Head of caudate nucleus (tissue), 42 donors: Measurements from ENCODE around the gene SNAPC2.
A peak's percentile ranks its signal among the peaks of the same experiment; 100 is the strongest.
"Not testable (repeated sequence)": the region's sequence is repeated elsewhere in the genome, so short reads cannot be mapped to it uniquely, and the experiment has no call there.

ENCODE experiments used
- DNase-seq, 42 donors: peaks; one replicate each; pipeline versions ENCODE4 v3.0.0 to v3.0.0-alpha.2; 2020 to 2021; ENCODE audit warnings: mixed read lengths in 7 of 42
- intact Hi-C: fragments of 100-400 bp; cut with DNase I; formaldehyde crosslinking; loops from one replicate; pipeline ENCODE4 v1.15.0; 2022

SNAPC2 gene

DNA sequence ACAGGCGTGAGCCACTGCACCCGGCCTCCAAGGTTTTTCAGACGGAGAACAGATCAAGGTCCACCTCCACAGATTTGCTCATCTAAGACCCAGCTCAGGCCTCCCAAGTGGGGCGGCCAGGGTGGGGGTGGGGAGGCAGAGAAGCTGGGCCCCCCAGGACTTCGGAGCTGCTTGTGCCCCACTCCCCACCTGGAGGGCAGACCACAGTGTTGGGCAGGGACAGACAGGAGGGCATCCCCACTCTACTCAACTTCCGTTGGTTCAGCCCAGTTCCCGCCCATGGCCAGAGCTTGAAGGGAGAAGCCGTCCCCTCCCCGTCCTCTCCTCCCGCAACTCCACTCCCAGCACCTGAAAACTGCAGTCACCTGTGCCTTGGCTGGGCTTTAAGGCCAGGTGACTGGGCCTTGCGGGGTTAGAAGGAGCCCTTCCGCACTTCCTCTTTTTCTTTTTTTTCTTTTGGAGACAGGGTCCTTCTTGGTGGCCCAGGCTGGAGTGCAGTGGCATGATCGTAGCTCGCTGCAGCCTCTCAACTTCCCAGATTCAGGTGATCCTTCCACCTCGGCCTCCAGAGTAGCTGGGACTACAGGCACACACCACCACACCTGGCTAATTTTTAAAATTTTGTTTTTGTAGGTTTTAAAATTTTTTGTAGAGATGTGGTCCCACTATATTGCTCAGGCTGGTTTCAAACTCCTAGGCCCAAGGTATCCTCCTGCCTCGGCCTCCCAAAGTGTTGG is 32.6 kb upstream of the SNAPC2 start:
- intact Hi-C loops, result no loop called here
- DNase-seq, result no peak

- intact Hi-C loops, result no loop called here
These were observed 31.9 kb upstream of the SNAPC2 start, which contains the start of gene LRRC8E for GRCh38 chr19:7888145-7888825. Gene LRRC8E (plus strand): TSS chr19:7888510. CDS start chr19:7895604, 7,094 bp downstream.

DNA sequence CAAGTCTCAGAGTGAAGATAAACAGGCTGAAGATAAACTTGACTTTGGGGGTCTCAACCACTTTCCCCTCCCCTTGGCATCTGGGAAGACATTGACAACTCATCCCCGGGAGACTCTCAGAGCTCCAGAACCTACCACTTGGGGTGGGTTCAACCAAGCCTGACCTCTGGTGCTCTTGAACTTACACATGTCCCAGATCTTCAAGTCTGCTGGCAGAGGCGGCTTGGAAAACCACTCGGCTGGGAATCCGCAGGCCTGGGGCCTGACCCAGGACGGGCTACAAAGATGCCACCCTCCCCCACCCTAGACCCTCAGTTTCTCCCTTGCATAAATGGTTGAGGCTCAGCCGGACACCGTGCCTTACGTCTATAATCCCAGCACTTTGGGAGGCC is 31.3 kb upstream of the SNAPC2 start:
- intact Hi-C loops, result no loop called here
- DNase-seq, result no peak

More at GRCh38 chr19:7888145-7888825, 31.9 kb upstream of the SNAPC2 start, which contains the start of gene LRRC8E:
- no peak for DNase-seq

DNA sequence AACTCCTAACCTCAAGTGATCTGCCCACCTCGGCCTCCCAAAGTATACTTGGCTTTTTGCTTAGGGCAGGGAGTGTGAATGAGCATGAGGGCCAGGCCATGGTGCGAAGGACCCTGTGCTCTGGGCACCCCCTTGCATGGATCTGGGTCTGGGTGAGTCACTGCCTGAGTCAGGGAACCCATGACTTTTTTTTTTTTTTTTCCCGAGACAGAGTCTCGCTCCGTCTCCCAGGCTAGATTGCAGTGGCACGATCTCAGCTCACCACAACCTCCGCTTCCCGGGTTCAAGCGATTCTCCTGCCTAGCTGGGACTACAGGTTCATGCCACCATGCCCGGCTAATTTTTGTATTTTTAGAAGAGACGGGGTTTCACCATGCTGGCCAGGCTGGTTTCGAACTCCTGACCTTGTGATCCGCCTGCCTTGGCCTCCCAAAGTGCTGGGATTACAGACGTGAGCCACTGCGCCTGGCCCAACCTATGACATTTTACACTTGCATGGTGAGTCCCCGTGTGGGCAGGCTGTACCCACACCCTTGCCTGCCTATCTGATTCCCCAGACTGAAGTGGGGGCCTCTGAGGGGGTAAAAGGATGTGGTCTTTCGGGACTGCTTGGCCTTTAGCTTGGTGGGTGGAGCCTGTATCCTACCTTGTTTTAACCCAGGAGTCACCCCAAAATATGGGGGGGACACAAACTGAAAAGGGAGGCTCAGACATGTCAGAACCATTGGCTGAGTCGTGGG is 26.6 kb upstream of the SNAPC2 start:
- intact Hi-C loops, DNase-seq: not testable (repeated sequence)

GRCh38 chr19:7894612-7895309 is 25.4 kb upstream of the SNAPC2 start:
- intact Hi-C loops, result no loop called here

GRCh38 chr19:7895565-7895964 is 24.6 kb upstream of the SNAPC2 start:
- DNase-seq, result no peak
- intact Hi-C loops, result no loop called here

More at GRCh38 chr19:7894612-7895309, 25.4 kb upstream of the SNAPC2 start:
- DNase-seq, result no peak

- intact Hi-C loops, result no loop called here
- no peak for DNase-seq
These were observed 22.8 kb upstream of the SNAPC2 start for GRCh38 chr19:7897292-7897691.

GRCh38 chr19:7898967-7899366 is 21.2 kb upstream of the SNAPC2 start:
- intact Hi-C loops, result no loop called here
- DNase-seq, result no peak

- no peak for DNase-seq
- intact Hi-C loops, result loop anchor here (5.0 kb wide), 1 partner anchor 38 kb away; no protein-coding TSS in a partner anchor
These were observed 20.3 kb upstream of the SNAPC2 start for GRCh38 chr19:7899751-7900378.

GRCh38 chr19:7900401-7900870 is 19.7 kb upstream of the SNAPC2 start:
- intact Hi-C loops, result loop anchor here (5.0 kb wide), 1 partner anchor 38 kb away; no protein-coding TSS in a partner anchor
- no peak for DNase-seq

DNA sequence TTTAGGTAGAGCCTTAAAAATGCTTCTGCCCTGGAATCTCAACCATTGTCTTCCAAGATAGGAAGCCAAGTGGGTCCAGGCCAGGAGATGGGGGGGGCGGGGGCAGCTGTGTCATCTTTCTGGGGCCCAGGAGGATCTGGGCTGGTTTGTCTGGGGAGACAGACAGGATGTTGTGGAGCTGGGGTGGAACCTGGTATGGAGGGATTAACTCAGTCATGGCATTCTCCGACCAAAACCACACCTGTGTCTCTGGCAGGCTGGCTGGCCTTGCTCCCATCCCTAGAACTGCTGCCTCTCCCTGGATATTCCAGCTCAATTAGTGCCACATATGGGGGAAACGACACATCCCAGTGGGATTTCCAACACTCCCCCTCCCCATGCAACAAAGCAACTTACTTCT is 19.2 kb upstream of the SNAPC2 start:
- no peak for DNase-seq
- intact Hi-C loops, result loop anchor here (5.0 kb wide), 1 partner anchor 39 kb away; no protein-coding TSS in a partner anchor

- no peak for DNase-seq
- intact Hi-C loops, result loop anchor here (5.0 kb wide), 1 partner anchor 39 kb away; no protein-coding TSS in a partner anchor
These were observed 18.8 kb upstream of the SNAPC2 start for GRCh38 chr19:7901337-7901736.

DNA sequence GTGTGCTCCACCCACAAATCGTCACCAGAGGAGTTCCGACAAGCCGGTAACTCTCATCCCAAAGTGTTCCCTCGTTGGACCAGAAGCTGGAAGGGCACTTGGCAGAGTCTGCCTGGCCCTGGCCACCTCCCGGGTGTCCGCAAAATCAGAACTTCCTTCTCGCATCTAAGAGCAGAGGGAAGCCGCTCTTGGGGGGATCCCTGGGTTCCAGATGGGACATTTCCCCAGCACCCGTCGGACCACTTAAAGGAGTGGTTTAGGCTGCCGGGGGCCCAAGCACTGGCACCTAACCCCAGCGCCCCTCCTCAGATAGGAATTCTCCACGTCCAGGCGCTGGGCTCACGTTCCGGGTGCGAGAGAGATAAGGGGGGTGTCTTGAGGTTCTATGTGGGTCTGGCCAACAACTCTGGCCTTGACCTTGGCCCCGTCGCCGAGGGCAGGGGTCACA is 17.3 kb upstream of the SNAPC2 start:
- peak in 2 of 42 donors; percentile 27 to 46 for DNase-seq
- intact Hi-C loops, result loop anchor here (2.0 to 5.0 kb wide), 2 partner anchors 41 to 222 kb away; partner anchors contain the start of gene TRAPPC5

GRCh38 chr19:7903244-7904073 is 16.7 kb upstream of the SNAPC2 start, which contains the start of gene MAP2K7:
Gene MAP2K7 (plus strand): TSS chr19:7903877. CDS start chr19:7903945, 68 bp downstream.
- intact Hi-C loops, result loop anchor here (2.0 to 5.0 kb wide), 2 partner anchors 41 to 223 kb away; partner anchors contain the start of gene TRAPPC5
- peak; percentile 95 to 100 (median 99) for DNase-seq

DNA sequence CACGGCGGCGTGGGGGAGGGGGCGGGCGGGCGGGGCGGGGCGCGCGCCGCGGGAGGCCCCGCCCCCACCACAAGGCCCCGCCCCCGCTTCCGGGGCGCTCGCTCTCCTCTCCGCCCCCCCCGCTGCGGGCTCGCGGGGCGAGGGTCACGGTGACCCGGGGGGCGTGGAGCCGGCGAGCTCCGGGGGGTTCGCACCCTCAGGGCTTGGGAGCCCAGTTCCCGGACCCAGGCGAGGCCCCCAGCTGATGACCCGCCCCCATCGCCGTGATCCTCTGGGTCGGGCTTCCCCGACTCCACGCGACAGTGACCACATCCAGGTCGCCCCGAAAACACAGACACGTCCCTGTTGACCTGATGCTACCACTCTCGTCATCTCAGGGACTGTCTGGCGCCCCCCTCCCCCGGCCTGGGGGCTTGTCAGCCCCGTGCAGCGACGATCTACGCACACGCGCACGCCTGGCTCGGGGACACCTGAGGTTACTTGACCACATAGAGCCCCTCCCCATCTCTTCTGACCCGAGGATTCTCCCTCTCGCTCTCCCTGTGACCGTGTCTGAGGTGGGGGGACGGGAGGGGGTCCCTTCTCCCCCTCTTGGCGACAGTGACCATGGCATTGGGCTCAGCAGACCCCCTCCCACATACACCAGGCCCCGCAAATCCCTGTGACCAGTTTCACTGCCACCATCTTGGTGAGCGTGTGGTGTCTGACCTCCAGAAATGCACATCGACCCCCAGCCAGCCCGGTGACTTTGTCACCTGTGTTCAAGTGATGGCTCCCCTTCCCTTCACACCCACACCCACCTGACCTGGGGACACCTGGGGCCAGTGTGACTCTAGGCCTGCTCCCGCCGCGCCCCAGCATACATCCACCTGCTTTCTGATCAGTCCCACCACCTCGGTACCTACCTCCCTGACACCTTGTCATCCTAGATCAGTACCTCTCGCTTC is 15.8 kb upstream of the SNAPC2 start:
- DNase-seq, result peak in 3 of 42 donors; percentile 40 to 52 (median 49)
- intact Hi-C loops, result loop anchor here (5.0 kb wide), 1 partner anchor 42 kb away; no protein-coding TSS in a partner anchor

DNA sequence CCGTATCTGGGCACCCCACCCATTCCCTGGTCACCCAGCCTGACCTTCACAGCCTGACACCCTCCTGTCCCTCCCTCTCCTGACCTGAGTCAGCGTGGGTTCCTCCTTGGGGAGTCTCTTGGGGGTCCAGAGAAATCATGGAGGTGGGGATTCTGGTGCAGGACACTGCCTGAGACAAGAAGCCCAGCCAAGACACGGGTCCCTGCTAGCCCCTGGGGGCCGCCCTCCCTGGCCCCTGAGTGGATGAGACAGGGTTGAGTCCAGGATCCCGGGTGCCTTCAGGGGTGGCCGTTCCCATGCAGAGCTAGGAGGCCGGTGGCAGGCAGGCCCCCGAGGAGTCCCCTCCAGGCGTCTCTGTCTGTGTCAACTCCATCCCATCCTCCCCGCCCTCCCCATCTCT is 14.9 kb upstream of the SNAPC2 start:
- intact Hi-C loops, result no loop called here
- DNase-seq, result no peak
